ENCODE measurements around the gene PADI4. TPM values are rescaled to one million over a fixed set of nuclear protein-coding genes. Genes with fewer than 3 reads are reported as not detected.

PADI4 gene
- total RNA-seq, 5 donors from 2014 or later (not counting 1 experiment from before 2014, with no cell fraction given) = 0.33 to 1.2 (median 1.0) TPM

DNA sequence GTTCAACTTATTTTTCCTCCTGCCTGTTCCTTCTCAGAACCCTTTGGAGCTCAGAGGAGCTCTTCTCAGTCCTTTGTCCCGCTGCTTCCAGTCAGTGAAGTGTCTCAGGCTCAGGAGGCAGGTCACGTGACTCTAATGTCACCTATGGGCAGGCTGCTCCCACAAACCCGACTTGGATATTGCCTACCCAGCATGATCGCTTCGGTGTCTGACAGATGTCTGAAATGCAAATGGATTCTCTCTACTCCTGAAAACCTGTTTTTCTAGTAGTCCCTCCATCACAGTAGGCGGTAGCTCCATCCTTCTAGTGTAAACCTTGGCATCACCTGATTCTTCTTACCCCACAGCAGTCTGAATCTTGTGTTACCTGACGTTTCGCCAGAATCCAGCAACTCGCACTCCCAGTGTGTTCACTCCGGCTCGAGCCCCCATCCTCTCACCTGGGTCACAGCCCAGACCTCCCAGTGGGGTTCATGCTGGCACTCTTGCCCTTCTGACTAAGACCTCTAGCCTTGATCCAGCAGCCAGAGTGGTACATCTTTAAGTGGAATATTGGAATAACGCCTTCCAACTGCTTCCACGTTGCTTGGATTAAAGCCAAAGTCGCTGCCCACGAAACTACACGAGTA, 69.4 kb downstream of the PADI4 start:
- Histone ChIP-seq H3K27me3 (replicated peaks in 1 of 2; ENCODE audit: control insufficient read depth in 2 of 2, extremely low read depth in 1 of 2, insufficient read depth in 2 of 2, low read length in 1 of 2) (peaks cover 2 to 20% of the 10 kb centered on the region in 2 experiments), H3K27ac (ENCODE audit: low read length) (no peak overlapping the region), H3K9me3 (no peaks in the 10 kb centered on the region), H3K4me1 (ENCODE audit: control insufficient read depth in 1 of 2, extremely low read depth in 1 of 2, insufficient read depth in 2 of 2, low read length in 2 of 2) (no peaks in the 10 kb centered on the region), H3K36me3 (ENCODE audit: control insufficient read depth in 2 of 2, extremely low read depth in 1 of 2, insufficient read depth in 1 of 2, low read length in 1 of 2) (no peaks in the 10 kb centered on the region), H3K4me3 (ENCODE audit: control insufficient read depth in 1 of 2, extremely low read depth in 1 of 2, low read length in 1 of 2) (no peak overlapping the region)
- 59% methylated on average over 11 of the region's 16 CpGs for WGBS (ENCODE audit: insufficient coverage)
- Mint-ChIP-seq H3K9me3 (no peaks in the 10 kb centered on the region), H3K27me3 (peaks cover 20% of the 10 kb centered on the region in 2 donors), H3K4me1 (no peaks in the 10 kb centered on the region), H3K27ac (no peak overlapping the region), H3K36me3 (no peaks in the 10 kb centered on the region), H3K4me3 (no peak overlapping the region)
- ChIA-PET CTCF (interaction anchor here in 1 of 2 donors (0.5 kb wide), 1 partner anchor 129 kb away, joined by 3 read pairs; no protein-coding TSS in a partner anchor), POLR2A (no interaction called here)
- ATAC-seq (replicated peaks in 1 of 4) (no peak), DNase-seq (no peak)

DNA sequence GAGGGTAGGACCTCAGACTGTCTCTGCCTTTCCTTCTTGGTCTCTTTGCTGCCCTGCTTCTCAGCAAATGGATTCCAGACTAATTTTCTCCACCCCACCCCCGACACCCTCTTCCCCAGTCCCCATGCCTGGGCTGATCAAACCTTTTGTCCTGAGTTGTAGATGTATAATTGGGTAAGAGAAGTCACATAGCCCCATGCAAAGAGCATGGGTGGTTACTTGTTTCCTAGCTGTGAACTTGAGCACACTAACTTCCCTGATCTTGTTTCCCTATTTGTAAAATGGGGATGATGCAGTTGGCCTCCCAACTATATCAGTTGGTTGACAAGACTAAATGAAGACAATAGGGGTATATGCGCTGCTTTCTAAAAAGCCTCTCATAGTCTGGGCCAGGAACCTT, 73.2 kb downstream of the PADI4 start:
- H3K27ac Mint-ChIP-seq = no peak overlapping the region
- H3K4me3 Mint-ChIP-seq = no peak overlapping the region
- H3K4me1 Mint-ChIP-seq = no peaks in the 10 kb centered on the region
- ChIA-PET POLR2A (no interaction called here), CTCF (no interaction called here)
- no peaks in the 10 kb centered on the region for H3K36me3 Mint-ChIP-seq
- DNase-seq (no peak), ATAC-seq (replicated peaks in 1 of 4) (no peak)
- peaks cover 2 to 31% of the 10 kb centered on the region in 2 experiments for H3K27me3 ChIP-seq (replicated peaks in 1 of 2; ENCODE audit: control insufficient read depth in 2 of 2, extremely low read depth in 1 of 2, insufficient read depth in 2 of 2, low read length in 1 of 2)
- no peaks in the 10 kb centered on the region for H3K9me3 Mint-ChIP-seq
- 100% methylated on average over 1 of the region's 2 CpGs for WGBS (ENCODE audit: insufficient coverage)
- no peaks in the 10 kb centered on the region for H3K9me3 ChIP-seq
- H3K27ac ChIP-seq (ENCODE audit: low read length) = no peak overlapping the region
- no peaks in the 10 kb centered on the region for H3K4me1 ChIP-seq (ENCODE audit: control insufficient read depth in 1 of 2, extremely low read depth in 1 of 2, insufficient read depth in 2 of 2, low read length in 2 of 2)
- H3K27me3 Mint-ChIP-seq = peaks cover 20 to 23% of the 10 kb centered on the region in 2 donors
- H3K4me3 ChIP-seq (ENCODE audit: control insufficient read depth in 1 of 2, extremely low read depth in 1 of 2, low read length in 1 of 2) = no peak overlapping the region
- no peaks in the 10 kb centered on the region for H3K36me3 ChIP-seq (ENCODE audit: control insufficient read depth in 2 of 2, extremely low read depth in 1 of 2, insufficient read depth in 1 of 2, low read length in 1 of 2)

DNA sequence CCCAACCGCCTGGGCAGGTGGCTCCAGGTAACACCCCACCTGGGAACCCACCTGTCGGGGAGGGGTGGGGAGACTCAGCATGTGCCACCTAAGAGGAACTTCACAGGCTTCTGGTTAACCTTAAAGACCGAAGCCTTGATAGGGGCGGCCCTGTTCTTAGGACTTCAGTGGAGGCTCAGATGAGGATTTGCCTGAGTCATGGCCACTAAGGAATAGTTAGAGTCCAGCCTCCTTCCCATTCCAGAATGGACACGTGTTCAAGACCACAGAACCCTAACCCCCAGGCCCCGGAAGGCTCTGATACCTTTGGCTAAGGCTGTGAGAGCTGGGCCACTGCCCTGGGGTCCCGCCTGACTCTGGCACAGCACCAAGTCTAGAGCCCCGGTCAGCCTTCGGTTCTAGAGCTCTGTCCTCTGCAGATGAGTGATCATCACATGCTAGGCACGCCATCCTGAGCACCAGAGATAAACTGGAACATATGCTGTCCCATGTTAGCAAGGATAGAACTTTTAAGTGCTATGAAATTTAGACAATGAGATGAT, 84.3 kb downstream of the PADI4 start:
- Histone ChIP-seq H3K27me3 (replicated peaks in 1 of 2; ENCODE audit: control insufficient read depth in 2 of 2, extremely low read depth in 1 of 2, insufficient read depth in 2 of 2, low read length in 1 of 2) (peaks cover 0 to 20% of the 10 kb centered on the region in 2 experiments), H3K9me3 (no peaks in the 10 kb centered on the region), H3K4me1 (ENCODE audit: control insufficient read depth in 1 of 2, extremely low read depth in 1 of 2, insufficient read depth in 2 of 2, low read length in 2 of 2) (no peaks in the 10 kb centered on the region), H3K27ac (ENCODE audit: low read length) (no peak overlapping the region), H3K4me3 (ENCODE audit: control insufficient read depth in 1 of 2, extremely low read depth in 1 of 2, low read length in 1 of 2) (no peak overlapping the region), H3K36me3 (ENCODE audit: control insufficient read depth in 2 of 2, extremely low read depth in 1 of 2, insufficient read depth in 1 of 2, low read length in 1 of 2) (no peaks in the 10 kb centered on the region)
- Mint-ChIP-seq H3K4me3 (no peak overlapping the region), H3K27me3 (peaks cover 3% of the 10 kb centered on the region in 2 donors), H3K27ac (no peak overlapping the region), H3K4me1 (peaks cover 0 to 3% (median 0%) of the 10 kb centered on the region in 3 donors), H3K9me3 (no peaks in the 10 kb centered on the region), H3K36me3 (no peaks in the 10 kb centered on the region)
- 73% methylated on average over 9 of the region's 10 CpGs for WGBS (ENCODE audit: insufficient coverage)
- CTCF ChIA-PET = no interaction called here
- ATAC-seq (replicated peaks in 1 of 4) (no peak), DNase-seq (no peak)
- POLR2A ChIA-PET = no interaction called here

DNA sequence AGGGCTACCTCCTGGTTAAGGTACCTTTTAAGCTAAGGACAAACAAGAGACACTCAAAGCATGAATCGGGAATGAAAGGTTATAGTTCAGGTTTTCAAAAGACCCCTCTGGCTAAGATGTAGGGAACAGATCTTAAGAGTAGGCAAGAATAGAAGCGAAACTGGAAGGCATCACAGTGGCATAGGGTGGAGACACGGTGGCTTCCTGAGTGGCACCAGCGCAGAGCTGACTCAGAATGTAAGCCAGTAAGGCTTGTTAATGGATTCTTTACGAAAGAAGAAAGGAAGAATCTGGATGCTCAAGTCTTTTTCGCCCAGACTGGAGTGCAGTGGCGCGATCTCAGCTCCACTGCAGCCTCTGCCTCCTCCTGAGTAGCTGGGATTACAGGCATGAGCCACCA, 85.2 kb downstream of the PADI4 start:
- no peaks in the 10 kb centered on the region for H3K36me3 ChIP-seq (ENCODE audit: control insufficient read depth in 2 of 2, extremely low read depth in 1 of 2, insufficient read depth in 1 of 2, low read length in 1 of 2)
- CTCF ChIA-PET = no interaction called here
- DNase-seq (no peak), ATAC-seq (replicated peaks in 1 of 4) (no peak)
- H3K4me1 Mint-ChIP-seq = peaks cover 0 to 3% (median 0%) of the 10 kb centered on the region in 3 donors
- H3K4me3 Mint-ChIP-seq = no peak overlapping the region
- no peaks in the 10 kb centered on the region for H3K36me3 Mint-ChIP-seq
- no peak overlapping the region for H3K27ac ChIP-seq (ENCODE audit: low read length)
- 48% methylated on average over 7 of the region's 8 CpGs for WGBS (ENCODE audit: insufficient coverage)
- POLR2A ChIA-PET = no interaction called here
- no peaks in the 10 kb centered on the region for H3K9me3 Mint-ChIP-seq
- no peak overlapping the region for H3K27ac Mint-ChIP-seq
- no peaks in the 10 kb centered on the region for H3K4me1 ChIP-seq (ENCODE audit: control insufficient read depth in 1 of 2, extremely low read depth in 1 of 2, insufficient read depth in 2 of 2, low read length in 2 of 2)
- H3K27me3 ChIP-seq (replicated peaks in 1 of 2; ENCODE audit: control insufficient read depth in 2 of 2, extremely low read depth in 1 of 2, insufficient read depth in 2 of 2, low read length in 1 of 2) = peaks cover 0 to 21% of the 10 kb centered on the region in 2 experiments
- H3K4me3 ChIP-seq (ENCODE audit: control insufficient read depth in 1 of 2, extremely low read depth in 1 of 2, low read length in 1 of 2) = no peak overlapping the region
- H3K27me3 Mint-ChIP-seq = peaks cover 0 to 2% of the 10 kb centered on the region in 2 donors
- no peaks in the 10 kb centered on the region for H3K9me3 ChIP-seq

DNA sequence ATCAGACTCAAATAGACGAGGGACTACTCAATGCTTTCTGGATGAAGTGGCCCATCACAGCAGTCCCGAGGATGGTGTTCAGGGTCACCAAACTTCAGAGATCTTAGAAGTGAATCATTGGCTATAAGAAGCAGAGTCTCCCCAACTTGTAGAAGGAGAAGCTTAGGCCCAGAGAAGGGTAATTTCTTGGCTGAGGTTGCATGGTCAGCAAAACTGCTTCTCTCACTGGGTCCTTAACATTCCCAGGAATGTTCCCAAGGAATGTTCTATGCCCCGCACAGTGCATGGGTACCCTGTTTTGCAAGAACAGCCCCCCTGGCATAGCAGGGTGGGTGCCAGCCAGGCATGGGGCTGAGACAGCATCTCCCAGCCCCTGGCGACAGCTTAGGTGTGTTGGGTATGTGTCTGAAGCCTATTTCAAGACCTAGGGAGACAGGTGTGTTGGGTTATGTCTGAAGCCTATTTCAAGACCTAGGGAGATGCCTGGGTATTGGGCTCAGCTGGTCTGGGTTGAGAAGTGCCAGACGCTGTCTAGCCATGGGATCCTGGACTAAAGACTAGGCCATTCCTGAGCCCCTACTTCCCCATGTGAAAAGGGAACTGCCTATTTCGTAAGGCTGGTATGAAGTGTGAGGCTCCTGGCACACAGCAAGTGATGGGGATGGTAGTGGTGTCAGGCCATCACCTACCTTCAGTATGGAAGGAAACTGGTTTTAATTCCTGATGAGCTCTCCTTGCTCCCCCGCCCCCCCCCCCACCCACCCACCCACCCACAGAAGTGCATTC, 90.1 kb downstream of the PADI4 start:
- Mint-ChIP-seq H3K27me3 (no peaks in the 10 kb centered on the region), H3K4me1 (peaks cover 0 to 1% (median 0%) of the 10 kb centered on the region in 3 donors), H3K27ac (no peak overlapping the region), H3K9me3 (no peaks in the 10 kb centered on the region), H3K4me3 (no peak overlapping the region), H3K36me3 (no peaks in the 10 kb centered on the region)
- H3K4me3 ChIP-seq (ENCODE audit: control insufficient read depth in 1 of 2, extremely low read depth in 1 of 2, low read length in 1 of 2) = no peak overlapping the region
- 76% methylated on average over 4 of the region's 7 CpGs for WGBS (ENCODE audit: insufficient coverage)
- no peak overlapping the region for H3K27ac ChIP-seq (ENCODE audit: low read length)
- peaks cover 0 to 12% of the 10 kb centered on the region in 2 experiments for H3K27me3 ChIP-seq (replicated peaks in 1 of 2; ENCODE audit: control insufficient read depth in 2 of 2, extremely low read depth in 1 of 2, insufficient read depth in 2 of 2, low read length in 1 of 2)
- H3K4me1 ChIP-seq (ENCODE audit: control insufficient read depth in 1 of 2, extremely low read depth in 1 of 2, insufficient read depth in 2 of 2, low read length in 2 of 2) = no peaks in the 10 kb centered on the region
- H3K36me3 ChIP-seq (ENCODE audit: control insufficient read depth in 2 of 2, extremely low read depth in 1 of 2, insufficient read depth in 1 of 2, low read length in 1 of 2) = no peaks in the 10 kb centered on the region
- no peak for DNase-seq
- H3K9me3 ChIP-seq = no peaks in the 10 kb centered on the region
- ChIA-PET POLR2A (interaction anchor here in 1 of 2 donors (0.6 kb wide), 1 partner anchor 16 kb away, joined by 7 read pairs; no protein-coding TSS in a partner anchor), CTCF (interaction anchor here in 1 of 2 donors (0.6 kb wide), 1 partner anchor 74 kb away, joined by 3 read pairs; no protein-coding TSS in a partner anchor)
- ATAC-seq (replicated peaks in 1 of 4) = no peak

DNA sequence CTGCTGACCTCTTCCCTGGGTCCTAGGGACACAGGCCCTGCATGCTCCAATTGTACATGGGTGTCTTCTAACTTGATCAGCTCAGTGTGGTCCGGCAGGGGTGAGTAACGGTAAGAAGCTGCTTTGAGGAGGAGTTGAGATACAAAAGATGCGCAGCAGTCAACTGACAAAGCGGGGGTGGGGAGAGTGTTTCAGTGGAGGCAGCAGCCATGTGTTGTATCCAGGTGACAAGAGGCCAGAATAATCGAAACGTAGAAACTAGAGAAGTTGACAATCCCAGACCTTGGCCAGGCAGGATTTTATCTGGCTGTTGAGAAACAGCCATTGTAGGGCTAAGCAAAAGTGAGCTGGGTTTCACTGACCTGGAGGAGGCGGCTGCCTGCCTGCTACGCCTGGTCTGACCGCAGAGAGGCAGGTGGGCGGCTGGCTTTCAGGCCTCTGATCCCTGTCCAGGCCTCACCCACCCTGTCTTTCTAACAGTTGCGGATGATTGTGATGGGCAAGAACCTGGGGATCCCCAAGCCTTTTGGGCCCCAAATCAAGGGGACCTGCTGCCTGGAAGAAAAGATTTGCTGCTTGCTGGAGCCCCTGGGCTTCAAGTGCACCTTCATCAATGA, 92.8 kb downstream of the PADI4 start:
- no peak overlapping the region for H3K4me3 Mint-ChIP-seq
- H3K36me3 Mint-ChIP-seq = no peaks in the 10 kb centered on the region
- H3K27ac Mint-ChIP-seq = no peak overlapping the region
- Histone ChIP-seq H3K4me1 (ENCODE audit: control insufficient read depth in 1 of 2, extremely low read depth in 1 of 2, insufficient read depth in 2 of 2, low read length in 2 of 2) (no peaks in the 10 kb centered on the region), H3K9me3 (no peaks in the 10 kb centered on the region), H3K36me3 (ENCODE audit: control insufficient read depth in 2 of 2, extremely low read depth in 1 of 2, insufficient read depth in 1 of 2, low read length in 1 of 2) (no peaks in the 10 kb centered on the region), H3K4me3 (ENCODE audit: control insufficient read depth in 1 of 2, extremely low read depth in 1 of 2, low read length in 1 of 2) (no peak overlapping the region), H3K27ac (ENCODE audit: low read length) (no peak overlapping the region), H3K27me3 (replicated peaks in 1 of 2; ENCODE audit: control insufficient read depth in 2 of 2, extremely low read depth in 1 of 2, insufficient read depth in 2 of 2, low read length in 1 of 2) (peaks cover 0 to 6% of the 10 kb centered on the region in 2 experiments)
- no peaks in the 10 kb centered on the region for H3K4me1 Mint-ChIP-seq
- no peaks in the 10 kb centered on the region for H3K27me3 Mint-ChIP-seq
- ChIA-PET CTCF (no interaction called here), POLR2A (no interaction called here)
- no peaks in the 10 kb centered on the region for H3K9me3 Mint-ChIP-seq
- ATAC-seq (replicated peaks in 1 of 4) (no peak), DNase-seq (no peak)
- 74% methylated on average over 10 of the region's 11 CpGs for WGBS (ENCODE audit: insufficient coverage)
